ENCODE measurements around the gene BMP8A.

- no peak for TF ChIP-seq ZFP36 (IDR thresholded peaks at IDR 0.05; ENCODE audit: borderline replicate concordance, partially characterized antibody)
- TF ChIP-seq CTCF (IDR thresholded peaks at IDR 0.05) = no peak
- TF ChIP-seq RAD21 (conservative IDR thresholded peaks at IDR 0.05 in 1 of 2, IDR thresholded peaks at IDR 0.05 in 1 of 2) = no peak
- no peak for TF ChIP-seq POLR2A (IDR thresholded peaks at IDR 0.05; ENCODE audit: low read length)
- TF ChIP-seq ELK1 (IDR thresholded peaks at IDR 0.05; ENCODE audit: low read depth, low read length) = no peak
- TF ChIP-seq CHD4 (IDR thresholded peaks at IDR 0.05; ENCODE audit: borderline replicate concordance) = no peak
- TF ChIP-seq CEBPB (IDR thresholded peaks at IDR 0.05) = no peak
Observed at GRCh38 chr1:39490596-39491145, 765 bp upstream of the BMP8A start.
